ENCODE results near the gene YPEL4. TPM values are rescaled to one million over a fixed set of nuclear protein-coding genes. Genes with fewer than 3 reads are reported as not detected.

The YPEL4 gene
- total and polyA plus RNA-seq, 7 donors, result 0.08 to 0.90 (median 0.20) TPM; not detected in 1

DNA sequence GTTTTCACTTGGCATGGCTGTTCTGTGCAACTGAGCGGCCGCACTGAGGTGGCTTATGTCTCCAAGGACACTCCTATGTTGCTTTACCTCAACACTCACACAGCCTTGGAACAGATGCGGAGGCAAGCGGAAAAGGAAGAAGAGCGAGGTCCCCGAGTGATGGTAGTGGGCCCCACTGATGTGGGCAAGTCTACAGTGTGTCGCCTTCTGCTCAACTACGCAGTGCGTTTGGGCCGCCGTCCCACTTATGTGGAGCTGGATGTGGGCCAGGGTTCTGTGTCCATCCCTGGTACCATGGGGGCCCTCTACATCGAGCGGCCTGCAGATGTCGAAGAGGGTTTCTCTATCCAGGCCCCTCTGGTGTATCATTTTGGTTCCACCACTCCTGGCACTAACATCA lies 10.0 kb upstream of the YPEL4 start:
- Histone ChIP-seq H3K27me3 (ENCODE audit: insufficient read depth in 3 of 3, low read length in 2 of 3) (no peaks in the 10 kb centered on the region), H3K9me3 (no peaks in the 10 kb centered on the region), H3K4me3 (no peak overlapping the region), H3K4me1 (peaks cover 17% of the 10 kb centered on the region), H3K36me3 (ENCODE audit: insufficient read depth in 1 of 2, low read depth in 1 of 2) (peaks cover 5 to 40% of the 10 kb centered on the region in 2 donors), H3K27ac (no peak overlapping the region)
- WGBS, 3 donors, result 94 to 96% (median 96%) methylated on average over 14 of the region's 14 CpGs
- no peak for DNase-seq
- TF ChIP-seq, protein P1, sequence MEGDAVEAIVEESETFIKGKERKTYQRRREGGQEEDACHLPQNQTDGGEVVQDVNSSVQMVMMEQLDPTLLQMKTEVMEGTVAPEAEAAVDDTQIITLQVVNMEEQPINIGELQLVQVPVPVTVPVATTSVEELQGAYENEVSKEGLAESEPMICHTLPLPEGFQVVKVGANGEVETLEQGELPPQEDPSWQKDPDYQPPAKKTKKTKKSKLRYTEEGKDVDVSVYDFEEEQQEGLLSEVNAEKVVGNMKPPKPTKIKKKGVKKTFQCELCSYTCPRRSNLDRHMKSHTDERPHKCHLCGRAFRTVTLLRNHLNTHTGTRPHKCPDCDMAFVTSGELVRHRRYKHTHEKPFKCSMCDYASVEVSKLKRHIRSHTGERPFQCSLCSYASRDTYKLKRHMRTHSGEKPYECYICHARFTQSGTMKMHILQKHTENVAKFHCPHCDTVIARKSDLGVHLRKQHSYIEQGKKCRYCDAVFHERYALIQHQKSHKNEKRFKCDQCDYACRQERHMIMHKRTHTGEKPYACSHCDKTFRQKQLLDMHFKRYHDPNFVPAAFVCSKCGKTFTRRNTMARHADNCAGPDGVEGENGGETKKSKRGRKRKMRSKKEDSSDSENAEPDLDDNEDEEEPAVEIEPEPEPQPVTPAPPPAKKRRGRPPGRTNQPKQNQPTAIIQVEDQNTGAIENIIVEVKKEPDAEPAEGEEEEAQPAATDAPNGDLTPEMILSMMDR (IDR thresholded peaks at IDR 0.05), result no peak
- intact Hi-C loops (cut with DNase I), result no loop called here
- ATAC-seq, result no peak

DNA sequence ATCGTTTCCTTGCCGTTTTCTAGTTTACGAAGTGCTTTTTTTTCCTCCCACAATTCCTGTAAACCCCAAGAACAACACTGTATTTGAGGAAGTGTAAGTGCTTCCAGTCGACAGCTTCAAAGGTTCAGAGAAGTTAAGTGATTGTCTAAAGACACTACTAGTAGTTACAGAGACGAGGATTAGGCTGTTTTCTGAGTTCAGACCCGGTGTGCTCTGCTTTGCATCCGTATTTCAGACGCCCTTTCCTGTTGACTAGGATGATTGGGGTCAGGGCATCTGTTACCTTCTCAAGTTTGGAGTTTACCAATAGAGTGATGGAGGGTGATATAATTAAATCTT lies 8.3 kb upstream of the YPEL4 start:
- peak overlapping the region; percentile 76 for H3K4me3 ChIP-seq
- H3K27me3 ChIP-seq (ENCODE audit: insufficient read depth in 3 of 3, low read length in 2 of 3), result no peaks in the 10 kb centered on the region
- TF ChIP-seq, protein P1 (IDR thresholded peaks at IDR 0.05), result no peak
- H3K36me3 ChIP-seq (ENCODE audit: insufficient read depth in 1 of 2, low read depth in 1 of 2), result peaks cover 5 to 39% of the 10 kb centered on the region in 2 donors
- intact Hi-C loops (cut with DNase I), result no loop called here
- peak overlapping the region; percentile 85 for H3K27ac ChIP-seq
- 0 to 1% (median 0%) methylated on average over 8 of the region's 8 CpGs for WGBS, 3 donors
- no peak for DNase-seq
- H3K4me1 ChIP-seq, result peaks cover 17% of the 10 kb centered on the region
- no peaks in the 10 kb centered on the region for H3K9me3 ChIP-seq
- peak in 1 of 4 donors; percentile 12 for ATAC-seq

DNA sequence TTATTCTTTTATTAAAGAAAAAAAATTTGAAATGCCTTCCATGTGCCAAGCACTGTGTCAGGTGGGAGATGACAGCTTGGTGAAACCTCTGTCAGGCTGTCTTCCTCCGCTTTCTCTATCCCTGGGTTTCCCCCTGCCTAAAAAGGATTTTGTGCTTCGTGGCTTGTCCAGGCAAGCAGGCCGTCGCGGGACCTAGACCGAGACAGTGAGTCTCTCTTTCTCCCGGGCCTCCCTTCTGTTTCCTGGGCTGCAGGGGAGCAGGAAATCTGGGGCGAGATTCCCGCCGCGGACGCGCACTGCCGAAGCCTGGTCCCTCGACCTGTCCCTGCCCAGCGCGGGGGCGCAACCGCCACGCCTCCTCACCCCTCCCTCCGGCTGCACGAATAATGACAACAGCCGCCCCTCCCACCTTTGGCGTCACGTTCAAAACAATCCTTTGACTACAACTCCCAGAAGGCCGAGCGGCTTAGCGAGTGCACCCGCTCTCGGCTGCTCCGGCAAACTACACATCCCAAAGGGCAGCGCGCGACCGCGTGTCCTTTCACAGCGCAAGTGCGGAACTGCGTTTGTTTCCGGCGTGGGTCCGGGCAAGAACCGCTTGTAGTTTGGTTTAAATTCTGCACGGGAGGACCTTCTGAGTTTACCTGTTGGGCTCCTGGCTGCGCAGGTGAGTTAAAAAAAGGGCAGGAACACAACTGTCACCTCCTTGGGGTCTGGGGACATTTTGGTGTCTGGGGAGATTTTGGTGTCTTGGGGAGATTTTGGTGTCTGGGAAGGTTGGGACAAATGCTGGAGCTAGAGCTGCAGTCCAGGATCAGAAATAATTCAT lies 7.7 kb upstream of the YPEL4 start, which contains the start of gene CLP1:
Gene CLP1 (plus strand): TSS at position 569 of the 829 bp plus-strand sequence. CDS start 1,715 bp downstream, outside the sequence.
- intact Hi-C loops (cut with DNase I), result no loop called here
- Histone ChIP-seq H3K9me3 (no peaks in the 10 kb centered on the region), H3K27ac (peak within 1 kb of the TSS; percentile 85), H3K4me1 (peaks cover 17% of the 10 kb centered on the region), H3K27me3 (ENCODE audit: insufficient read depth in 3 of 3, low read length in 2 of 3) (no peaks in the 10 kb centered on the region), H3K36me3 (ENCODE audit: insufficient read depth in 1 of 2, low read depth in 1 of 2) (peaks cover 5 to 33% of the 10 kb centered on the region in 2 donors), H3K4me3 (peak within 1 kb of the TSS; percentile 76)
- TF ChIP-seq, protein P1 (IDR thresholded peaks at IDR 0.05), result no peak
- 0 to 1% (median 1%) methylated on average over 43 to 45 of the region's 45 CpGs for WGBS, 3 donors
- ATAC-seq (peak; percentile 98 to 99 (median 99)), DNase-seq (peak; percentile 99 to 100)

DNA sequence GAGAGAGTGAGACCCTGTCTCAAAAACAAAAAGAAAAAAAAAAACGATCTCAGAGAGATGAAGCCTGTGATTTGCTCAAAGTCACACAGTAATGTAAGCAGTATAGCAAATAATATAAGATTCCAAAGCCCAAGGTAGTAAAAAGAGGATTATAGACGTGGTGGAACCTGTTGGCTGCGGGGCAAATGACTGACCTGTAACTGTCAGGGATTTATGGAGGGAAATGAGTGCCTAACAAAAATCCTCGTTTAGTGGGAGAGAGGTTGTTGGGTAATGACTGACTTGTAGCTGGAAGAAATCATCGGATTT lies 7.1 kb upstream of the YPEL4 start:
- DNase-seq (no peak), ATAC-seq (peak in 2 of 4 donors; percentile 0 to 1)
- intact Hi-C loops (cut with DNase I), result no loop called here
- peak overlapping the region; percentile 76 for H3K4me3 ChIP-seq
- H3K4me1 ChIP-seq, result peaks cover 17% of the 10 kb centered on the region
- H3K27ac ChIP-seq, result peak overlapping the region; percentile 85
- no peaks in the 10 kb centered on the region for H3K9me3 ChIP-seq
- H3K27me3 ChIP-seq (ENCODE audit: insufficient read depth in 3 of 3, low read length in 2 of 3), result no peaks in the 10 kb centered on the region
- H3K36me3 ChIP-seq (ENCODE audit: insufficient read depth in 1 of 2, low read depth in 1 of 2), result peaks cover 5 to 27% of the 10 kb centered on the region in 2 donors
- WGBS, 3 donors, result 10 to 14% (median 10%) methylated on average over 5 of the region's 5 CpGs
- TF ChIP-seq, protein P1 (IDR thresholded peaks at IDR 0.05), result no peak
